H1 (cell line): ENCODE results near the gene TMEM63A.

Experiments used
- BACH1 ChIP-seq: IDR thresholded peaks from 2 replicates; pipeline ENCODE4 v1.6.1; 2012; ENCODE audit warnings: low read length, improper control_type of control experiment
- CTCF ChIP-seq, 3 experiments: IDR thresholded peaks; 1 replicate in 2 of 3; 2 replicates in 1 of 3; pipeline versions ENCODE4 v1.5.1 to v1.6.1; 2011; ENCODE audit warnings: low read length in 3 of 3, mild to moderate bottlenecking in 3 of 3, inconsistent platforms in 2 of 3, low read depth in 1 of 3, moderate library complexity in 1 of 3; ENCODE audit not compliant: insufficient read depth in 1 of 3; ENCODE audit errors: control extremely low read depth in 1 of 3
- GTF2F1 ChIP-seq: IDR thresholded peaks from 2 replicates; pipeline ENCODE4 v1.6.1; 2012; ENCODE audit warnings: low read depth, low read length, improper control_type of control experiment, borderline replicate concordance
- POLR2A ChIP-seq, 2 experiments: IDR thresholded peaks; 1 replicate in 1 of 2; 2 replicates in 1 of 2; pipeline ENCODE4 v1.6.1; 2011; ENCODE audit warnings: low read depth in 2 of 2, low read length in 2 of 2, mild to moderate bottlenecking in 2 of 2; ENCODE audit errors: control extremely low read depth in 1 of 2
- RXRA ChIP-seq: IDR thresholded peaks from 2 replicates; pipeline ENCODE4 v1.6.1; 2011; ENCODE audit warnings: low read depth, mild to moderate bottlenecking, low read length, moderate library complexity; ENCODE audit not compliant: insufficient read depth
- TCF12 ChIP-seq: IDR thresholded peaks from 2 replicates; pipeline ENCODE4 v1.6.1; 2011; ENCODE audit warnings: low read depth, mild to moderate bottlenecking, low read length
- USF2 ChIP-seq: IDR thresholded peaks from 2 replicates; pipeline ENCODE4 v1.6.1; 2011; ENCODE audit warnings: low read length, improper control_type of control experiment

GRCh38 chr1:225877580-225877979, 4.6 kb downstream of the TMEM63A start:
- TF ChIP-seq RXRA (no peak), POLR2A (IDR thresholded peaks at IDR 0.05; ENCODE audit: control extremely low read depth in 1 of 2, low read depth in 2 of 2, low read length in 2 of 2) (no peak), TCF12 (no peak), CTCF (IDR thresholded peaks at IDR 0.05; ENCODE audit: control extremely low read depth in 1 of 3, insufficient read depth in 1 of 3, low read depth in 1 of 3, low read length in 3 of 3) (peak; percentile 71 to 83 (median 77)), GTF2F1 (no peak), USF2 (no peak), BACH1 (no peak)
